ENCODE data around the gene NUMBL.

The NUMBL gene

GRCh38 chr19:40672573-40673299 is 17.7 kb downstream of the NUMBL start:
- TF ChIP-seq POLR2AphosphoS5 (IDR thresholded peaks at IDR 0.05; ENCODE audit: low read depth, low read length) (no peak), POU2F2 (IDR thresholded peaks at IDR 0.05; ENCODE audit: low read depth, low read length) (no peak), TAF1 (IDR thresholded peaks at IDR 0.05; ENCODE audit: low read depth, low read length) (no peak), PAX5 (IDR thresholded peaks at IDR 0.05; ENCODE audit: insufficient read depth, low read length, severe bottlenecking) (no peak), SPI1 (IDR thresholded peaks at IDR 0.05; ENCODE audit: low read depth, low read length) (no peak), POLR2A (IDR thresholded peaks at IDR 0.05; ENCODE audit: low read depth, low read length) (no peak)
- FAIRE-seq, result peak; percentile 40
- DNase-seq (ENCODE audit: insufficient read length, low spot score), result no peak

GRCh38 chr19:40672038-40672437 is 18.4 kb downstream of the NUMBL start:
- DNase-seq (ENCODE audit: insufficient read length, low spot score), result no peak
- FAIRE-seq, result no peak
- TF ChIP-seq PAX5 (IDR thresholded peaks at IDR 0.05; ENCODE audit: insufficient read depth, low read length, severe bottlenecking) (no peak), POLR2A (IDR thresholded peaks at IDR 0.05; ENCODE audit: low read depth, low read length) (no peak), SPI1 (IDR thresholded peaks at IDR 0.05; ENCODE audit: low read depth, low read length) (no peak), TAF1 (IDR thresholded peaks at IDR 0.05; ENCODE audit: low read depth, low read length) (no peak), POLR2AphosphoS5 (IDR thresholded peaks at IDR 0.05; ENCODE audit: low read depth, low read length) (no peak), POU2F2 (IDR thresholded peaks at IDR 0.05; ENCODE audit: low read depth, low read length) (no peak)

DNA sequence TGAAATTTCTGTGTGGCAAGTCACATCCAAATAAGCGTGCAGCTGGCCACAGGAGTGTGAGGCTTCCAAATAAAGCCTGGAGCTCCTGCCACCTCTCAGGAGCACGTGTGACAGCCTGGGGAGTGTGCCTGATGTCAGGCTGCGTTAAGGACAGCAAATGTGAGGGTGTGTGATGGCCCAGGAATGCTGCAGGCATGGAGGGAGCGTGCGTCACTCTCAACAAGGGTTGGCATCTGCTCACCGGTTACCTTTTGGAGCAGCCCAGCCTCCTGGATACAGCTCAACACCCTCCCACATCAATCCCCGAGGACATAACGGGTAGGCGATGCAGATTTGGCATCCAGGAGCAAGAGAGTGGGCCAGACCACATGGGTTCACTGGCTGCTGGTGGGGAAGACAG is 19.0 kb downstream of the NUMBL start:
- TF ChIP-seq POLR2A (IDR thresholded peaks at IDR 0.05; ENCODE audit: low read depth, low read length) (no peak), PAX5 (IDR thresholded peaks at IDR 0.05; ENCODE audit: insufficient read depth, low read length, severe bottlenecking) (no peak), SPI1 (IDR thresholded peaks at IDR 0.05; ENCODE audit: low read depth, low read length) (no peak), POU2F2 (IDR thresholded peaks at IDR 0.05; ENCODE audit: low read depth, low read length) (no peak), TAF1 (IDR thresholded peaks at IDR 0.05; ENCODE audit: low read depth, low read length) (no peak), POLR2AphosphoS5 (IDR thresholded peaks at IDR 0.05; ENCODE audit: low read depth, low read length) (no peak)
- FAIRE-seq (no peak), DNase-seq (ENCODE audit: insufficient read length, low spot score) (no peak)

GRCh38 chr19:40668991-40669614 is 21.3 kb downstream of the NUMBL start:
- no peak for DNase-seq (ENCODE audit: insufficient read length, low spot score)
- no peak for TF ChIP-seq PAX5 (IDR thresholded peaks at IDR 0.05; ENCODE audit: insufficient read depth, low read length, severe bottlenecking)
- TF ChIP-seq POU2F2 (IDR thresholded peaks at IDR 0.05; ENCODE audit: low read depth, low read length), result no peak
- TF ChIP-seq POLR2AphosphoS5 (IDR thresholded peaks at IDR 0.05; ENCODE audit: low read depth, low read length), result no peak
- TF ChIP-seq SPI1 (IDR thresholded peaks at IDR 0.05; ENCODE audit: low read depth, low read length), result no peak
- no peak for TF ChIP-seq TAF1 (IDR thresholded peaks at IDR 0.05; ENCODE audit: low read depth, low read length)
- TF ChIP-seq POLR2A (IDR thresholded peaks at IDR 0.05; ENCODE audit: low read depth, low read length), result no peak
- no peak for FAIRE-seq

DNA sequence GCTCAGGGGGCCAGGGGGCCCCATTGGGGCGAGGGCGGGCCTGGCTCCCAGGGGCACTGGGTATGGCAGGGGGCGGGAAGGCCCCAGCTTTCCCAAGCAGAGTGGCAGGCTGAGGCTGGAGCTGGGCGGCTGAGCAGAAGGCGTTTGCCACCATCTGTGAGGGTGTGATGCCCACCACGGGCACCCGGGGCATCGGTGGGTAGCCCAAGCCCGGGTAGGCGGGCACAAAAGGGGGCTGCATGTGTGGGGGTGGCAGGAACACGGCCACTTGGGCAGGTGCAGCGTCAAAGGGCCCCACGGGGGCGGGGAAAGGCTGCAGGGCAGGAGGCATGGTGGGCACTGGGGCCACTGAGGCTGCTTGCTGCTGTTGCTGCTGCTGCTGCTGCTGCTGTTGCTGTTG is 22.8 kb downstream of the NUMBL start:
- DNase-seq (ENCODE audit: insufficient read length, low spot score) (no peak), FAIRE-seq (no peak)
- TF ChIP-seq TAF1 (IDR thresholded peaks at IDR 0.05; ENCODE audit: low read depth, low read length) (no peak), POLR2A (IDR thresholded peaks at IDR 0.05; ENCODE audit: low read depth, low read length) (no peak), POU2F2 (IDR thresholded peaks at IDR 0.05; ENCODE audit: low read depth, low read length) (no peak)

GRCh38 chr19:40666803-40667438 is 23.5 kb downstream of the NUMBL start:
- DNase-seq (ENCODE audit: insufficient read length, low spot score) (no peak), FAIRE-seq (no peak)
- TF ChIP-seq SPI1 (IDR thresholded peaks at IDR 0.05; ENCODE audit: low read depth, low read length), result no peak
- TF ChIP-seq POU2F2 (IDR thresholded peaks at IDR 0.05; ENCODE audit: low read depth, low read length), result no peak
- TF ChIP-seq POLR2AphosphoS5 (IDR thresholded peaks at IDR 0.05; ENCODE audit: low read depth, low read length), result no peak
- no peak for TF ChIP-seq TAF1 (IDR thresholded peaks at IDR 0.05; ENCODE audit: low read depth, low read length)
- no peak for TF ChIP-seq PAX5 (IDR thresholded peaks at IDR 0.05; ENCODE audit: insufficient read depth, low read length, severe bottlenecking)
- no peak for TF ChIP-seq POLR2A (IDR thresholded peaks at IDR 0.05; ENCODE audit: low read depth, low read length)

- DNase-seq (ENCODE audit: insufficient read length, low spot score) (no peak), FAIRE-seq (peak; percentile 80)
- TF ChIP-seq POLR2AphosphoS5 (IDR thresholded peaks at IDR 0.05; ENCODE audit: low read depth, low read length), result no peak
- no peak for TF ChIP-seq SPI1 (IDR thresholded peaks at IDR 0.05; ENCODE audit: low read depth, low read length)
- no peak for TF ChIP-seq POU2F2 (IDR thresholded peaks at IDR 0.05; ENCODE audit: low read depth, low read length)
- TF ChIP-seq PAX5 (IDR thresholded peaks at IDR 0.05; ENCODE audit: insufficient read depth, low read length, severe bottlenecking), result no peak
- TF ChIP-seq POLR2A (IDR thresholded peaks at IDR 0.05; ENCODE audit: low read depth, low read length), result no peak
- no peak for TF ChIP-seq TAF1 (IDR thresholded peaks at IDR 0.05; ENCODE audit: low read depth, low read length)
Observed at GRCh38 chr19:40663695-40664692, 26.5 kb downstream of the NUMBL start.

- DNase-seq (ENCODE audit: insufficient read length, low spot score) (peak; percentile 95), FAIRE-seq (peak; percentile 97)
- TF ChIP-seq PAX5 (IDR thresholded peaks at IDR 0.05; ENCODE audit: insufficient read depth, low read length, severe bottlenecking) (no peak), POU2F2 (IDR thresholded peaks at IDR 0.05; ENCODE audit: low read depth, low read length) (no peak), POLR2AphosphoS5 (IDR thresholded peaks at IDR 0.05; ENCODE audit: low read depth, low read length) (no peak), TAF1 (IDR thresholded peaks at IDR 0.05; ENCODE audit: low read depth, low read length) (no peak), SPI1 (IDR thresholded peaks at IDR 0.05; ENCODE audit: low read depth, low read length) (no peak), POLR2A (IDR thresholded peaks at IDR 0.05; ENCODE audit: low read depth, low read length) (no peak)
Observed at GRCh38 chr19:40662925-40663694, 27.3 kb downstream of the NUMBL start.

All from GM12891 (cell line).